Suppressor macrophage treated with lipopolysaccharide for 1 hour (primary cell): ENCODE data around the gene GPR39.

Experiments
- DNase-seq, 3 donors: peaks; one replicate each; pipeline ENCODE4 v3.0.0-alpha.2; 2020 to 2022

Gene GPR39

GRCh38 chr2:132414081-132414480, 2.5 kb upstream of the GPR39 start:
- DNase-seq: no peak

GRCh38 chr2:132415256-132415914, 1.2 kb upstream of the GPR39 start:
- no peak for DNase-seq

GRCh38 chr2:132415915-132416722, 486 bp upstream of the GPR39 start:
- DNase-seq: peak; percentile 68 to 69 (median 69)

- no peak for DNase-seq
Observed at GRCh38 chr2:132417430-132418035, 928 bp downstream of the GPR39 start.

- DNase-seq: no peak
Observed at GRCh38 chr2:132419235-132419634, 2.6 kb downstream of the GPR39 start.

- DNase-seq: no peak
Observed at GRCh38 chr2:132419941-132420340, 3.3 kb downstream of the GPR39 start.

- DNase-seq: no peak
Observed at GRCh38 chr2:132420816-132421805, 4.5 kb downstream of the GPR39 start.

GRCh38 chr2:132422736-132423135, 6.1 kb downstream of the GPR39 start:
- DNase-seq: no peak

- DNase-seq: no peak
Observed at GRCh38 chr2:132424526-132425121, 8.0 kb downstream of the GPR39 start.

- no peak for DNase-seq
Observed at GRCh38 chr2:132426033-132426432, 9.4 kb downstream of the GPR39 start.

GRCh38 chr2:132426656-132427055, 10.1 kb downstream of the GPR39 start:
- DNase-seq: no peak

GRCh38 chr2:132429351-132429750, 12.7 kb downstream of the GPR39 start:
- DNase-seq: no peak

- no peak for DNase-seq
Observed at GRCh38 chr2:132429941-132430573, 13.5 kb downstream of the GPR39 start.

GRCh38 chr2:132430895-132431294, 14.3 kb downstream of the GPR39 start:
- no peak for DNase-seq

- DNase-seq: no peak
Observed at GRCh38 chr2:132437852-132438669, 21.5 kb downstream of the GPR39 start.

GRCh38 chr2:132438691-132439090, 22.1 kb downstream of the GPR39 start:
- DNase-seq: peak; percentile 62 to 74 (median 64)

GRCh38 chr2:132439703-132440398, 23.2 kb downstream of the GPR39 start:
- no peak for DNase-seq

GRCh38 chr2:132441051-132441450, 24.4 kb downstream of the GPR39 start:
- no peak for DNase-seq

- DNase-seq: no peak
Observed at GRCh38 chr2:132442278-132442677, 25.7 kb downstream of the GPR39 start.

- DNase-seq: no peak
Observed at GRCh38 chr2:132443106-132443505, 26.5 kb downstream of the GPR39 start.
